Tibial artery (tissue), 4 donors: ENCODE results near the gene SCAMP4.

ENCODE experiments used
- DNase-seq, 2 donors: peaks; one replicate each; pipeline ENCODE4 v3.0.0-alpha.2; 2019
- H3K27ac ChIP-seq, 2 donors: fragments of 200-600 bp; sonication (generic) in 1 of 2; 1 replicate in 1 of 2; 2 replicates in 1 of 2; pipeline ENCODE4 v1.5.1; 2018 to 2019; ENCODE audit warnings: mild to moderate bottlenecking in 1 of 2
- H3K27me3 ChIP-seq, 2 donors: fragments of 200-600 bp; sonication (generic) in 1 of 2; one replicate each; pipeline versions ENCODE4 v1.5.1 to v1.6.0; 2016 to 2019
- H3K36me3 ChIP-seq, 3 donors: fragments of 200-600 bp; sonication (generic) in 2 of 3; one replicate each; pipeline ENCODE4 v1.5.1; 2016 to 2019; ENCODE audit warnings: mild to moderate bottlenecking in 2 of 3
- H3K4me1 ChIP-seq, 4 donors: fragments of 200-600 bp; sonication (generic) in 2 of 4; 1 replicate in 3 of 4; 2 replicates in 1 of 4; pipeline ENCODE4 v1.5.1; 2016 to 2019
- H3K4me3 ChIP-seq, 2 donors: fragments of 200-600 bp; sonication (generic) in 1 of 2; 1 replicate in 1 of 2; 2 replicates in 1 of 2; pipeline ENCODE4 v1.5.1; 2018 to 2019; ENCODE audit warnings: mild to moderate bottlenecking in 2 of 2
- H3K9me3 ChIP-seq, 3 donors: fragments of 200-600 bp; sonication (generic) in 1 of 3; one replicate each; pipeline ENCODE4 v1.5.1; 2016 to 2019
- CTCF ChIP-seq, 2 experiments: fragments of 200-600 bp in 1 of 2; fragments of 450-650 bp in 1 of 2; IDR thresholded peaks; one replicate each; pipeline ENCODE4 v1.5.1; 2017 to 2019; ENCODE audit warnings: antibody characterized with exemption in 2 of 2, mild to moderate bottlenecking in 1 of 2, moderate library complexity in 1 of 2
- intact Hi-C: fragments of 100-400 bp; cut with DNase I; formaldehyde crosslinking; loops from one replicate; pipeline ENCODE4 v1.15.0; 2023; ENCODE audit warnings: low total_unique reads

The SCAMP4 gene

GRCh38 chr19:1955171-1956121, 50.2 kb downstream of the SCAMP4 start:
- peaks cover 0 to 29% (median 0%) of the 10 kb centered on the region in 3 donors for H3K36me3 ChIP-seq
- no peaks in the 10 kb centered on the region for H3K27me3 ChIP-seq
- no peak overlapping the region for H3K27ac ChIP-seq
- intact Hi-C loops, result no loop called here
- H3K4me1 ChIP-seq, result peaks cover 0 to 14% (median 0%) of the 10 kb centered on the region in 4 donors
- TF ChIP-seq CTCF (IDR thresholded peaks at IDR 0.05), result no peak
- no peak for DNase-seq
- H3K4me3 ChIP-seq, result no peak overlapping the region
- H3K9me3 ChIP-seq, result no peaks in the 10 kb centered on the region

- Histone ChIP-seq H3K4me3 (no peak overlapping the region), H3K9me3 (no peaks in the 10 kb centered on the region), H3K36me3 (peaks cover 0 to 29% (median 0%) of the 10 kb centered on the region in 3 donors), H3K27me3 (no peaks in the 10 kb centered on the region), H3K4me1 (peaks cover 0 to 14% (median 0%) of the 10 kb centered on the region in 4 donors), H3K27ac (no peak overlapping the region)
- DNase-seq, result no peak
- TF ChIP-seq CTCF (IDR thresholded peaks at IDR 0.05), result no peak
- intact Hi-C loops, result no loop called here
Observed at GRCh38 chr19:1956122-1956494, 50.9 kb downstream of the SCAMP4 start.

- Histone ChIP-seq H3K27ac (no peak overlapping the region), H3K27me3 (no peaks in the 10 kb centered on the region), H3K4me1 (peaks cover 0 to 14% (median 0%) of the 10 kb centered on the region in 4 donors), H3K36me3 (peaks cover 0 to 29% (median 0%) of the 10 kb centered on the region in 3 donors), H3K4me3 (no peak overlapping the region), H3K9me3 (no peaks in the 10 kb centered on the region)
- TF ChIP-seq CTCF (IDR thresholded peaks at IDR 0.05), result no peak
- no peak for DNase-seq
- intact Hi-C loops, result no loop called here
Observed at GRCh38 chr19:1956868-1957492, 51.8 kb downstream of the SCAMP4 start.

GRCh38 chr19:1957562-1958248, 52.5 kb downstream of the SCAMP4 start:
- intact Hi-C loops, result no loop called here
- H3K4me1 ChIP-seq, result peaks cover 0 to 14% (median 0%) of the 10 kb centered on the region in 4 donors
- TF ChIP-seq CTCF (IDR thresholded peaks at IDR 0.05), result no peak
- H3K4me3 ChIP-seq, result no peak overlapping the region
- H3K27me3 ChIP-seq, result no peaks in the 10 kb centered on the region
- no peak overlapping the region for H3K27ac ChIP-seq
- no peak for DNase-seq
- H3K36me3 ChIP-seq, result peaks cover 0 to 23% (median 4%) of the 10 kb centered on the region in 3 donors
- H3K9me3 ChIP-seq, result no peaks in the 10 kb centered on the region

GRCh38 chr19:1959928-1960589, 54.9 kb downstream of the SCAMP4 start:
- H3K27me3 ChIP-seq, result no peaks in the 10 kb centered on the region
- DNase-seq, result no peak
- no peak overlapping the region for H3K4me3 ChIP-seq
- peaks cover 0 to 14% (median 0%) of the 10 kb centered on the region in 4 donors for H3K4me1 ChIP-seq
- intact Hi-C loops, result no loop called here
- H3K36me3 ChIP-seq, result peaks cover 0 to 9% (median 5%) of the 10 kb centered on the region in 3 donors
- TF ChIP-seq CTCF (IDR thresholded peaks at IDR 0.05), result no peak
- H3K9me3 ChIP-seq, result no peaks in the 10 kb centered on the region
- no peak overlapping the region for H3K27ac ChIP-seq
